OCI-LY3 (cell line): ENCODE data around the gene FBXO47.

Source experiments
- H2AFZ ChIP-seq: fragments of 200-600, 300-600 bp; shearing (Covaris generic); 2 replicates; pipeline ENCODE4 v1.6.0; 2014; ENCODE audit warnings: antibody characterized with exemption, low read depth, low read length
- H3K27ac ChIP-seq: fragments of 200-600, 300-600 bp; sonication (generic); 2 replicates; pipeline ENCODE4 v1.5.1; 2014; ENCODE audit warnings: mild to moderate bottlenecking, low read length, moderate library complexity, mixed read lengths
- H3K27me3 ChIP-seq: fragments of 200-600, 300-600 bp; sonication (generic); 2 replicates; pipeline ENCODE4 v1.6.1; 2014; ENCODE audit warnings: low read depth, low read length, mixed read lengths
- H3K36me3 ChIP-seq: fragments of 200-600, 300-600 bp; sonication (generic); replicated peaks from 2 replicates; pipeline ENCODE3; 2014; ENCODE audit warnings: low read depth, low read length, mixed read lengths
- H3K4me1 ChIP-seq: fragments of 300-600, 200-600 bp; sonication (generic); 2 replicates; pipeline ENCODE4 v1.6.1; 2014; ENCODE audit warnings: low read length, mixed read lengths
- H3K4me2 ChIP-seq: fragments of 200-600, 300-600 bp; sonication (generic); 2 replicates; pipeline ENCODE4 v1.6.1; 2014; ENCODE audit warnings: low read length, mixed read lengths
- H3K4me3 ChIP-seq: fragments of 300-600, 200-600 bp; sonication (generic); 2 replicates; pipeline ENCODE4 v1.5.1; 2014; ENCODE audit warnings: antibody characterized with exemption, mild to moderate bottlenecking, low read length, moderate library complexity
- H3K79me2 ChIP-seq: fragments of 300-600, 200-600 bp; shearing (Covaris generic); 2 replicates; pipeline ENCODE4 v1.6.1; 2014; ENCODE audit warnings: mild to moderate bottlenecking, low read length, mixed read lengths
- H3K9ac ChIP-seq: fragments of 300-600, 200-600 bp; shearing (Covaris generic); 2 replicates; pipeline ENCODE4 v1.6.0; 2014; ENCODE audit warnings: mild to moderate bottlenecking, low read length, moderate library complexity
- H3K9me3 ChIP-seq: fragments of 200-600, 300-600 bp; shearing (Covaris generic); 2 replicates; pipeline ENCODE4 v1.6.1; 2014; ENCODE audit warnings: low read length, mixed read lengths; ENCODE audit not compliant: insufficient read depth
- H4K20me1 ChIP-seq: fragments of 200-600, 300-600 bp; sonication (generic); 2 replicates; pipeline ENCODE4 v1.6.1; 2016; ENCODE audit warnings: low read length, mixed read lengths; ENCODE audit not compliant: insufficient read depth
- EZH2phosphoT487 ChIP-seq: fragments of 200-600 bp; shearing (Covaris generic); IDR thresholded peaks from 2 replicates; pipeline ENCODE4 v1.6.1; 2018; ENCODE audit warnings: antibody characterized with exemption, mixed run types, low read depth
- TF ChIP-seq, protein P1 (sequence below): fragments of 200-600, 300-600 bp; sonication (generic); IDR thresholded peaks from 2 replicates; pipeline ENCODE4 v1.5.1; 2014; ENCODE audit warnings: antibody characterized with exemption, low read length, low read depth

FBXO47 gene

GRCh38 chr17:38910325-38910724 is 56.9 kb downstream of the FBXO47 start:
- H3K27me3 ChIP-seq = no peaks in the 10 kb centered on the region
- peaks cover 5% of the 10 kb centered on the region for H3K36me3 ChIP-seq
- peaks cover 5% of the 10 kb centered on the region; the same call in 1 of the 2 replicates for H3K4me1 ChIP-seq
- H3K79me2 ChIP-seq = no peaks in the 10 kb centered on the region
- H2AFZ ChIP-seq = no peak overlapping the region
- no peak for TF ChIP-seq EZH2phosphoT487
- TF ChIP-seq, protein P1, sequence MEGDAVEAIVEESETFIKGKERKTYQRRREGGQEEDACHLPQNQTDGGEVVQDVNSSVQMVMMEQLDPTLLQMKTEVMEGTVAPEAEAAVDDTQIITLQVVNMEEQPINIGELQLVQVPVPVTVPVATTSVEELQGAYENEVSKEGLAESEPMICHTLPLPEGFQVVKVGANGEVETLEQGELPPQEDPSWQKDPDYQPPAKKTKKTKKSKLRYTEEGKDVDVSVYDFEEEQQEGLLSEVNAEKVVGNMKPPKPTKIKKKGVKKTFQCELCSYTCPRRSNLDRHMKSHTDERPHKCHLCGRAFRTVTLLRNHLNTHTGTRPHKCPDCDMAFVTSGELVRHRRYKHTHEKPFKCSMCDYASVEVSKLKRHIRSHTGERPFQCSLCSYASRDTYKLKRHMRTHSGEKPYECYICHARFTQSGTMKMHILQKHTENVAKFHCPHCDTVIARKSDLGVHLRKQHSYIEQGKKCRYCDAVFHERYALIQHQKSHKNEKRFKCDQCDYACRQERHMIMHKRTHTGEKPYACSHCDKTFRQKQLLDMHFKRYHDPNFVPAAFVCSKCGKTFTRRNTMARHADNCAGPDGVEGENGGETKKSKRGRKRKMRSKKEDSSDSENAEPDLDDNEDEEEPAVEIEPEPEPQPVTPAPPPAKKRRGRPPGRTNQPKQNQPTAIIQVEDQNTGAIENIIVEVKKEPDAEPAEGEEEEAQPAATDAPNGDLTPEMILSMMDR = no peak
- no peak overlapping the region for H3K4me3 ChIP-seq
- H3K9me3 ChIP-seq = no peaks in the 10 kb centered on the region
- no peak overlapping the region for H3K4me2 ChIP-seq
- H3K27ac ChIP-seq = no peak overlapping the region
- H4K20me1 ChIP-seq = no peaks in the 10 kb centered on the region
- H3K9ac ChIP-seq = no peak overlapping the region

- Histone ChIP-seq H3K4me1 (peaks cover 5% of the 10 kb centered on the region; the same call in 1 of the 2 replicates), H4K20me1 (no peaks in the 10 kb centered on the region), H3K4me2 (no peak overlapping the region), H3K27ac (no peak overlapping the region), H3K79me2 (no peaks in the 10 kb centered on the region), H3K9me3 (no peaks in the 10 kb centered on the region), H3K27me3 (no peaks in the 10 kb centered on the region), H3K36me3 (peaks cover 10% of the 10 kb centered on the region), H3K4me3 (no peak overlapping the region), H2AFZ (no peak overlapping the region), H3K9ac (no peak overlapping the region)
- TF ChIP-seq EZH2phosphoT487 = no peak
- TF ChIP-seq, protein P1 = no peak
Measured at GRCh38 chr17:38908676-38909181, 58.5 kb downstream of the FBXO47 start.

DNA sequence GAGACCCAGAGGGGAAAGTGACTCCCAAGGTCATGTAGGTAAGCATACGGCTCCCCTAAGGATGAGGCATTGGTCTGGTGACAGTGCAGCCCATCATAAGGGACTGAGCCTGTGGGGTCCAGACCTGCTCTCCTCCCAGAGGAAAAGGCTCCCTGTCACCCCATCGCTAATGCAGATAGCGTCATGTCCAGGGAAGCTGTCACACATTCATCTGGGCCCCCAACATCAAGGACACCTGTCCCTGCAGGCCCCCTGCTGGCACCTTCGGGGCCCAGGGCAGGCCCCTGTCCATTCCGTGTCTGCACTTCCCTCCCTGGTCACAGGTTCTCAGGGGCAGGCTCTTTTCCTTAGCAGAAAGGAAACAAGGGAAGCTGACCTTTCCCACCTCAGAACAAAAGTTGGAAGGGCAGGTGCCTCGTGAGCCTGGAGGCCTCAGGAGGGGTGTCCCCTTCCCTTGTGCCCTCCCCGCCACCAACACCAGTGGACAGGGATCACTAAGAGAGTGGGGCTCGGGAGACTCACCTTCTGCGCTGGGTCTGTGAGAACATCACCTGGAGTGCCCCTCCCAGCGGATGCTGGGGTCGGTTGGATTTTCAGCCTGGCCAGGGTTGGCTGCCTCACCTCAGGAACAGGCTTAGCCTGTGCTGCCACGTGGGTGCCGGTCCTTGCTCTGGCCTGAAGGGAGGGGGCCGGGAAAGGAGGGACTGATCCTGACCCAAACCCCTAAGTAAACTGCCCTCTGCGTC is 59.1 kb downstream of the FBXO47 start:
- Histone ChIP-seq H3K27me3 (no peaks in the 10 kb centered on the region), H3K79me2 (no peaks in the 10 kb centered on the region), H3K27ac (no peak overlapping the region), H3K9ac (no peak overlapping the region), H2AFZ (no peak overlapping the region), H3K9me3 (no peaks in the 10 kb centered on the region), H3K36me3 (peaks cover 16% of the 10 kb centered on the region), H3K4me1 (peaks cover 5% of the 10 kb centered on the region; the same call in 1 of the 2 replicates), H3K4me2 (no peak overlapping the region), H4K20me1 (no peaks in the 10 kb centered on the region), H3K4me3 (no peak overlapping the region)
- no peak for TF ChIP-seq EZH2phosphoT487
- TF ChIP-seq, protein P1 = no peak

GRCh38 chr17:38906460-38907228 is 60.6 kb downstream of the FBXO47 start:
- H3K4me2 ChIP-seq = no peak overlapping the region
- H3K27me3 ChIP-seq = no peaks in the 10 kb centered on the region
- H3K36me3 ChIP-seq = peaks cover 18% of the 10 kb centered on the region
- H3K27ac ChIP-seq = no peak overlapping the region
- no peak overlapping the region for H2AFZ ChIP-seq
- no peak overlapping the region for H3K4me3 ChIP-seq
- TF ChIP-seq, protein P1 = no peak
- no peak for TF ChIP-seq EZH2phosphoT487
- no peaks in the 10 kb centered on the region for H3K79me2 ChIP-seq
- no peaks in the 10 kb centered on the region for H4K20me1 ChIP-seq
- H3K9me3 ChIP-seq = no peaks in the 10 kb centered on the region
- no peak overlapping the region for H3K9ac ChIP-seq
- H3K4me1 ChIP-seq = peaks cover 5% of the 10 kb centered on the region; the same call in 1 of the 2 replicates
